HG03064 (cell line): ENCODE measurements around the gene ATP13A3.
"Not testable (repeated sequence)": the region's sequence is repeated elsewhere in the genome, so short reads cannot be mapped to it uniquely, and the experiment has no call there.

Experiments
- ATAC-seq: cut with Tn5 transposase; IDR thresholded peaks from one replicate; pipeline ENCODE4 v1.9.1; 2021; ENCODE audit warnings: low read depth; ENCODE audit not compliant: unreplicated experiment

Gene ATP13A3

DNA sequence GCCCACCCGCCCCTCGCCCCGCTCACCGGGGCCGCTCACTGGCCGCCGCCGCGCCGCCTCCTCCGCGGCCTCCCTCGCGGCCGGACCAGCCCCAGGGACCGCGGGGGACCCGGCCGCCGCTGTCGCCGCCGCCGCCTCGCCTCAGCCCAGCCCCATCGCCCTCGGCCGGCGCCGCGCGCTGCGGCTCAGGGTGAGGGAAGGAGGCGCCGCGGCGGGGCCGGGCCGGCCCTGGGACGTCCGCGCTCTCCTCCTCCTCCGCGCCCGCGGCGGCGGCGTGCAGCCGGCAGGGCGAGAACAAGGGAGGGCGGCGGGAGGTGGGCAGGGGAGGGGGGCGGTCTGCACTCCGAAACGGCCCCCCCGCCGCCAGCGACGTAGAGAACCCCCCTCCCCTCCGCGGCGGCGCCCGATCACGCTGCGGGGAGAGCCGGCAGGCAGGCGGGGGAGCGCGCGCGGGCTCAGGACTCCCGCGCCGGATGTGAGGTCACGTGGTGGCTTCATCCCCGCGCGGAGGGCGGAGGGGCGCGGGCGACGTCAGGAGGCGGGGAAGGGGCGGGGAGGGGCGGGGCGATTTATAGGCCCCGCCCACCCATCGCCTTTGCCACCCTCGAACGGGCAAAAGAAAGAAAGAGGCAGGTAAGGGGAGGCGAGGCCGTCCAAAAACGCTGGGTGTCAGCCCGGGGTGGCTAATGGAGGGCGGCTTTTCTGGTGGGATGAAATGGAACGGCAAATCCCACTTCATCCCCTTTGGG lies at the start of gene ATP13A3:
TSS of gene ATP13A3 (minus strand) at position 463 of the 749 bp plus-strand sequence. CDS start 24,812 bp downstream, outside the sequence.
- ATAC-seq: peak; percentile 66

DNA sequence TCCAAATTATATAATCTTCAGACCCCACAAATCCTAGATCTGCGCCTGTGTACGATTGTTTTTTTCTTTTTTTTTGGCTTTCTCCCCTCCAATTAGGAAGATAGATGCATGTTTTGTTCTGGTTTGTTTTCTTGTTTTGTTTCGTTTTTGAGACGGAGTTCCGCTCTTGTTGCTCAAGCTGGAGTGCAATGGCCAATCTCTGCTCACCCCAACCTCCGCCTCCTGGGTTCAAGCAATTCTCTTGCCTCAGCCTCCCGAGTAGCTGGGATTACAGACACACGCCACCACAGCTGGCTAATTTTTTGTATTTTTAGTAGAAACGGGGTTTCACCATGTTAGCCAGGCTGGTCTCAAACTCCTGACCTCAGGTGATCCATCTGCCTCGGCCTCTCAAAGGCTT lies 48.4 kb upstream of the ATP13A3 start:
- not testable (repeated sequence) for ATAC-seq

DNA sequence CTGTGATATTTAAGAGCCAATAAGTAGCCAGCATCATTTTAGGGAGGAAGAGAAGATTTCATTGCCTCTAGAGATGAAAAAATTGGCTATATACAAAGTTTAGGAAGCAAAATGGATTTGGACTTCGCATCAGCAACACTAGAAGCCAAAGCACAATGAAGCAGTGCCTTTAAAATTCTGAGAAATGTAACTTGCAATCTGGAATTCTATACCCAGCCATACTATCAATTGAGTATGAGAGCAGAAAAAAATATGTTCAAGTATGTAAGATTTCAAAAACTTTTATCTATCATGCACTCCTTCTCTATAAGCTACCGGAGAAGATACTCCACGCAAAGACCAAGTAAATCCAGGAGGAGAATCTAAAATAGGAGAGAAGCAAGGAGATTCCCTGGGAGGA lies 47.4 kb upstream of the ATP13A3 start:
- ATAC-seq: no peak

DNA sequence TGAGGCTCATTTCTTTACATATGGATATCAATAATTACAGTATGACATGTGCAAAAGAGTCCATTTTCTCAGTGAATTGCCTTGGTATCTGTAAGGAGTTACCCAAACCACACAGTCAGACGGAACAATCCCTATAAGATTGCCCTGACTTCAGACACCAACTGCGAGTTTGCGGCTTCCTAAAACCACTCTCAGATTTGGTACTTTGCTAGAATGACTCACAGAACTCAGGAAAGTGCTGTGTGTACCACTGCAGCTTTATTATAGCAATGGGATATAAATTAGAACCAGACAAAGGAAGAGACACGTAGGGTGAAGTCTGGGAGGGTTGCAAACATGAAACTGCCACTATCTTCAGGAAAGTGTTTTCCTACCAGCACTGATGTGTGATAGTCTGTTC lies 45.8 kb upstream of the ATP13A3 start:
- ATAC-seq: no peak

DNA sequence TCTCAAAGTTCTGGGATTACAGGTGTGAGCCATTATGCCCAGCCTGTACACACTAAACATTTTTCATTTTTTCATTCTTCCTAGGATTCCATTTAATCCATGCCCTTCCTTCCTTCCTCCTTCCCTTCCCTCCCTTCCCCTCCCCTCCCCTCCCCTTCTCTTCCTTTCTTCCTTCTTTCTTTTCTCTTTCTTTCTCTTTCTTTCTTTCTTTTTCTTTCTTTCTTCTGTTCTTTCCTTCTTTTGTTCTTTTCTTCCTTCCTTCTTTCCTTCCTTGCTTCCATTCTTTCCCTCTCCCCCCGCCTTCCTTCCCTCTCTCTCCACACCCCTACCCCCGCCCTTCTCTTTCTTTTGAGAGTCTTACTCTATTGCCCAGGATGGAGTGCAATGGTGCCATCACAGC lies 40.9 kb upstream of the ATP13A3 start:
- ATAC-seq: no peak

DNA sequence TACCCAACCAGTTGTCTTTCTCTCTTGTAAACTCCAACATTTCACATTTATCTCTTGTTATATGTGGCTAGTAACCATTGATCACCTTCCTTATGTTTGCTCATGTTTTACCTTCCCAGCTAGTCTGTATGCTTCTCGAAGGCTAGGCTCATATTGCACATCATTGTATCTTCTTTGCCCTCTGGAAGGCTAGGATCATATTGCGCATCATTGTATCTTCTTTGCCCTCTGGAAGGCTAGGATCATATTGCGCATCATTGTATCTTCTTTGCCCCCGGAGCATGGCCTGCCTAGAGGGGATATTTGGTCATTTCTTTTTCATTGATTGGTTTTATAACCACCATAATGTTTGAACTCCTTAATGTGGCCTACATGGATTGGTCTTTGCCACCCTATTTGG lies 39.4 kb upstream of the ATP13A3 start:
- no peak for ATAC-seq

DNA sequence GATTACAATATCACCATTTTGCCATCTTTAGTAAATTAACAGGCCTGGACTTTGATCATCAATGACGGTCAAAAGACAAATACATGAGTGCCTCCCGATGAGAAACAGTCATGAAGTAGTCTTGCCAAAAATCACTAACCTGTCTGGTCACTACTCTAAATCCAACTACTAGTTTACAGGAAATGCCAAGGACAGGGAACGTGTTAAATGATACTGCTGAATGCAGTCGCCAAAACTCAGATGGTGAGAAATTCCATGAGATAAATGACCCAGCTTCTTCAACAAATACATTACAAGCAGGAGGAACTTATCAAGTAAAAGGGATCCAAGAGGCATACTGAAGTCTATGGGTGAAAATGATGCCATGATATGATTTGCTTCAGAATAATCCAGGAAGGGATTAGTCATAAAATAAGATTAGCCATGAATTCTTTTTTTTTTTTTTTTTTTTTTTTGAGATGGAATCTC lies 35.8 kb upstream of the ATP13A3 start:
- no peak for ATAC-seq

DNA sequence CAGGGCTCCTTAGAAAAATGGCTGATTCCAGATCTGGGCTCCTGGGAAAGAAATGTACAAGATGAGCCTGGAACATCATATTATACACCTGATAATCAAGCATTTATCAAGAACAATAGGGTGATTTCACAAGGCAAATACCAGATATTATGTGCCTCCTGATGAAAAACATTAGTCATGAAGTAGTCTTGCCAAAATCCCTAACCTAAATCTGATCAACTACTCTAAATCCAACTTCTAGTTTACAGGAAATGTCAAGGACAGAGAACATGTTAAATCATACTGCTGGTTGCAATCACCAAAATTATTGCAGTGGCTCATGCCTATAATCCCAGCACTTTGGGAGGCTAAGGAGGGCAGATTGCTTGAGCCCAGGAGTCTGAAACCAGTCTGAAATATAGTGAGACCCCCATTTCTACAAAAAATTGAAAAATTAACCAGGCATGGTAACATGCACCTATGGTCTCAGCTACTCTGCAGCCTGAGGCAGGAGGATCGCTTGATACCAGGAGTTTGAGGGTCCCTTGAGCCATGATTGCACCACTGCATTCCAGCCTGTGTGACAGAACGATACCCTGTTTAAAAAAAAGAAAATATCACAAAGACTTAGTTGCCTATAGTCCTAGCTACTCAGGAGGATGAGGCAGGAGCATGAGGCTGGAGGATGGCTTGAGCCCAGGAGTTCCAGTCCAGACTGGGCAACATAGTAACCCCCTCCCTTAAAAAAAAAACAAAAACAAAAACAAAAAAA lies 34.9 kb upstream of the ATP13A3 start:
- no peak for ATAC-seq

DNA sequence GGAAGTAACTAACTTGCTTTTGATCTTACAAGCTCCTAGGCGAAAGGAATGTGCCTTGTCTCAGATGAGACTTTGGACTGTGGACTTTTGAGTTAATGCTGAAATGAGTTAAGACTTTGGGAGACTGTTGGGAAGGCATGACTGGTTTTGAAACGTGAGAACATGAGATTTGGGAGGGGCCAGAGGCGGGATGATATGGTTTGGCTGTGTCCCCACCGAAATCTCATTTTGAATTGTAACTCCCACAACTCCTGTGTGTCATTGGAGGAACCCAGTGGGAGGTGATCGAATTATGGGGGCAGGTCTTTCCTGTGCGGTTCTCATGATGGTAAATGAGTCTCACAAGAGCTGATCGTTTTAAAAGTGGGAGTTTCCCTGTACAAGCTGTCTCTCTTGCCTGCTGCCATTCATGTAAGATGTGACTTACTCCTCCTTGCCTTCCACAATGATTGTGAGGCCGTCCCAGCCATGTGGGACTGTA lies 33.9 kb upstream of the ATP13A3 start:
- not testable (repeated sequence) for ATAC-seq

DNA sequence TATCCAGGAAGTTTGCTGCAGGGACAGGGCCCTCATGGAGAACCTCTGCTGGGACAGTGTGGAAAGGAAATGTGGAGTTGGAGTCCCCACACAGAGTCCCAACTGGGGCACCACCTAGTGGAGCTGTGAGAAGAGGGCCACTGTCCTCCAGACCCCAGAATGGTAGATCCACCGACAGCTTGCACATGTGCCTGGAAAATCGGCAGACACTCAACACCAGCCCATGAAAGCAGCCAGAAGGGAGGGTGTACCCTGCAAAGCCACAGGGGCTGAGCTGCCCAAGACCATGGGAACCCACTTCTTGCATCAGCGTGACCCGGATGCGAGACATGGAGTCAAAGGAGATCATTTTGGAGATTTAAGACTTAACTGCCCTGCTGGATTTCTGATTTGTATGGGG lies 33.4 kb upstream of the ATP13A3 start:
- ATAC-seq: not testable (repeated sequence)

DNA sequence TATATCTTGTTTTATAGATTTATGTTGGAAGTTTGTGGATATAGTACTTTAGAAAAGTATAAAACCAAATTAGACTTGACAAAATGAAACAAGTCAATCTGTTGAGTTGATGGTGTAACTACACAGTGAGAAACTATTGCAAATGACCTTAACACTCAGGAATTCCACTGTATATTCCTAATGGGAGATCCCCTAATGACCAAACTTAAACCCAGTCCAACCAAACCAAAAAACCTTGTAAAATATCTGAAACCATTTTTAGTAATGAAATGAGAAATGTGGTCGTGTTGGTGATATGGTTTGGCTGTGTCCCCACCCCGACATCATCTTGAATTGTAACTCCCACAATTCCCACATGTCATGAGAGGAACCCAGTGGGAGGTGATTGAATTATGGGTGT lies 31.9 kb upstream of the ATP13A3 start:
- no peak for ATAC-seq

DNA sequence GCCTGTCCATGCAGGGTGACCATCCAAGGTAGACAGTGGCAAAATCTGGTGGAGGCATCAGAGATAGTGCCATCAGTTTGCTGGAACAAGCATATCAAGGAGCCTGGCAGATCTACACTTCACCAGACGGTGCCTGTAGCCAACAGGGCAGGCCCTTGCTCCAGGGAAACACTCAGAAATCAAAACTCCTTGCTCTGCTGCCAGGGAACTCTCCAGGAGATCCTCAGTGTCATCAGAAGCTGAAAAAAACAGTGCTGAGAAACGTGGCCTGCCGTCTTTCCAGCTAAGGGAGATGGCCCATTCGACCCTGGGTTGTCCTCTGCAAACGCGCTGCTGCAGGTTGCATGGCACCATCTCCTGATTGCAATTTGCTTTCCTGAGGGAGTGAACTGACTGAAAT lies 30.5 kb upstream of the ATP13A3 start:
- no peak for ATAC-seq

DNA sequence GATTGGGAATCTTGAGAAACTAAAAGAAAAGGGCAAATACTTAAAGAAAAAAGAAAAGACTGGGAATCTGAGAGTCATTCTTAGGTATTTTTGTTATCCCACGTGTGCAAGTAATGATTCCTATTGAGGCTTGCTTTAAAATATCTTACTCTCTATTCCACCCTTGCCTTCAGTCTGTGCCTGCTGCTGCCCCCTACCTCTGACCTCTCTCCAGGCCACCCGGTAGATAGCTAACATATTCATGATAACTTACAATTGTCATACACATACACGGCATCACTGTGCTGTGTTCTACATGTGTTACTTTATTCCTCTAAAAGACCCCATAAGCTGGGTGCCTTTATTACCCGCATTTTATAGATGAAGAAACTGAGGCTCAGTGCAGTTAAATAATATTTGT lies 27.8 kb upstream of the ATP13A3 start:
- ATAC-seq: no peak

DNA sequence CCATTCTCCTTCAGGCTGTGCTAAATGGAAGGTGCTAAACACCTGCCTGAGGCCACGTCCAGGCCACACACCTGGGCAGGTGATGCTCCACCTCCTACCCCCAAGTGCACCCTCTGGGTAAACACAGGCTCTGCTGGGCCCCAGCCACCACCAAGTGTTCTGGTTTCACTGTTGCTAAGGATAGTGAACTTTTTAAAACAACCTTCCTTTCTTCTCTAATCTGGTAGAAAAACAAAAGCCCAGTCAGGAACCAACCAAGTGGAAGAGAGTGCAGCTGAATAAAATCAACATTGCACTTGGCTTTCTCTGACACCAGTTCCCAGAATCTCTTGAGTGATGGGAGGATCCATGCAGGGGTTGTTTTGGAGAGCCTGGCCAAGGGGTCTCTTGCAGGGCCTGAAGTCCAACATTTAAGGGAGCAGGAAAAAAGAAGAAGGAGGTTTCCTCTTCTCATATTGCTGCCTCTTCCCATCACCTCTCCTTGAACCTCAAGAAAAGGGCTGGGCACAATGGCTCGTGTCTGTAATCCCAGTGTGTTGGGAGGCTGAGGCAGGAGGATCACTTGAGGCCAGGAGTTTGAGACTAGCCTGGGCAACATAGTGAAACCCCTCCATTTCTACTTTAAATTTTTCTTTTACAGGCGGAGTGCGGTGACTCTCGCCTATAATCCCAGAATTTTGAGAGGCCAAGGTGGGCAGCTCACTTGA lies 26.2 kb upstream of the ATP13A3 start:
- no peak for ATAC-seq

DNA sequence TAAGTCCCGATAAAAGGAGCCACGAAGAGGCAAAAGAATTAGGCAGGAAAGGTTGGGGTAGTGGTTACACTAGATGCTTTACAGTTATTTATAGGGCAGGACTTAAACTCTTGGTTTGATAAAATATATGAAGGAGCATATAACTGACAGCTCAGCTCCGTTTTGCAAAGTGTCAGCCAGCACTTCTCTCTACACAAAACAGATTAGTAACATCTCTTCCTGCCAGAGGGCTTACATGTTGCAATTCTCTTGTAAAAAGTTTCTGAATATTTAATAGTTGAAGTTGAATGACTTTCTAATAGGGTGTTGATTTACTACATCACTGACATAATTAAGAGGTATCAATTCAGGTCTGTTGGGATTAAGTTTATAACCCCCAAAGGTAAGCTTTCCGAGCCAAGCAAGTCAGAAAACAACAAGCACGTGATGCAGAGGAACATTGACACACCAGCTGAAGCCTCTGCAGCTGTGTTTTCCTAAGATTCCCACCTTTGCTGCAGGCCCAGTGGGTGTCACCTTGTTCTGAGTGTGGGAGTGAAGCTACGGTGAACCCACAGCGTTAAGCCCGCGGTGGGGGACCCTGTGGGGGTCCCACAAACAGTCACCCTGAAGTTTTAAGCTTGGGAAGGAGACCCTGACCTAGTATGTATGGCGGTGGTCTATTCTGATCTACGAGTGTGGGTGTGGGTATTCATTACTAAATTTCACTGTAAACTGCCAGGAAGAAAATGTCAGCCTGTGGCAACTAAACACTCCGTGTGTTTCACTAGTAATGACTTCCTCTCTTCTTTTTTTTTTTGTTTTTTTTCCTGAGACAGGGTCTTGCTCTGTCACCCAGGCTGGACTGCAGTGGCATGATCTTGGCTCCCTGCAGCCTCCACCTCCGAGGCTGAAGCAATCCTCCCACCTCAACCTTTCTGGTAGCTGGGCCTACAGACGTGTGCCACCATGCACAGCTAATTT lies 22.0 kb upstream of the ATP13A3 start:
- no peak for ATAC-seq

DNA sequence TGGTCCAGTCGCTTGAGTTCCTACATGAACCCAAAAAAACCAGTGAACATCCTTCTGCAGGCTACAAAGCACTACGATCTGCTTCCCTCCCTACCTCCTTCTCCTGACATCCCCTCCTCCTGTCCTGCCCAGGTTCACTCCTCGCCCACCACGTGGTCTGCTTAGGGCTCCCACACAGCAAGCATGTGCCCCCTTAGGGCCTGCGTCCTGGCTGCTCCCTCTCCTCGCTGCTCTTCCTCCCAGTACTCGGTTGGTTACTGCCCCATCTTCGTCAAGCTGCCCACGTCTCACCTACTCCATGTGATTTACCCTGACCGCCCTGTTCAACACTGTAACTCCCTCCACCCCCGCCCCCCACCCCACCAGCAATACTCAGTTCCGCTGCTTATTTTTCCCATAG lies 20.8 kb upstream of the ATP13A3 start:
- ATAC-seq: no peak

DNA sequence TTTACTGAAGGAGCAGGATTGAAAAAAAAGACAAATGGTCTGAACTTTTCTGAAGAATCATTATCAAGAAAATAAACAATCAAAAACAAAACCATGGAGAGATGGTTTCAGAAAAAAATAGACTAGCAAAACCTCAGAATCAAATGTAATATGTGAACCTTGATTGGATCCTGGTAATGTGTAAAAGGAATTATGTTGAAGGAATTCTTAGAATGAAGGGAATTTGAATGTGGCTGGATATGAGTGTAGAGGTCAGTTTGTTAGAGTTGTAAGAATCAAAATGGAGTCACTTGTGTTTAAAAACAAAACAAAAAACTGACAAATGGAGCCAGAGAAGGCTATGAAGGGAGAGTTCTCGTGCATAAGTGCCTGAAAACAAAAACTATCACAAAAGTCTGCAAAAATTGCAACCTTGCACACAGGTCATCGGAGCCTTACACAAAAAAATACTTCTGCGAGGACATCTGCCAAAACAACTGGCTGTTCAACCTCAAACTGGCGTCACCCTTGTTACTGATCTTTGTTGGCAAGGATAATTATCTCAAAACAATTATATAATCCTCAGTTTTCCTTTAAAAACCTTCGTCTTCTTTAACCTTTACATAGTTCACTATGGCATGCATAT lies 19.1 kb upstream of the ATP13A3 start:
- ATAC-seq: no peak

DNA sequence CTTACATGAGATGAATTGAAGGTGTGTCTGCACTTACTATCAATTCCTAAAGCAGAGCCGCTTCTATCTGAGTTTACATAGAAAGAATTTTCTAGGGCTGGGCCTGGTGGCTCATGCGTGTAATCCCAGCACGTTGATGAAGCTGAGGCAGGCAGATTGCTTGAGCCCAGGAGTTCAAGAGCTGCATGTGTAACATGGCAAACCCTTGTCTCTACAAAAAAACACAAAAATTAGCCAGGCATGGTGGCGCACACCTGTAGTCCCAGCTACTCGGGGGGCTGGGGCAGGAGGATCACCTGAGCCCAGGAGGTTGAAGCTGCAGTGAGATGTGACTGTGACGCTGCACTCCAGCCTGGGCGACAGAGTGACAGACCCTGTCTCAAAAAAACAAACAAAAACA lies 18.1 kb upstream of the ATP13A3 start:
- ATAC-seq: no peak

DNA sequence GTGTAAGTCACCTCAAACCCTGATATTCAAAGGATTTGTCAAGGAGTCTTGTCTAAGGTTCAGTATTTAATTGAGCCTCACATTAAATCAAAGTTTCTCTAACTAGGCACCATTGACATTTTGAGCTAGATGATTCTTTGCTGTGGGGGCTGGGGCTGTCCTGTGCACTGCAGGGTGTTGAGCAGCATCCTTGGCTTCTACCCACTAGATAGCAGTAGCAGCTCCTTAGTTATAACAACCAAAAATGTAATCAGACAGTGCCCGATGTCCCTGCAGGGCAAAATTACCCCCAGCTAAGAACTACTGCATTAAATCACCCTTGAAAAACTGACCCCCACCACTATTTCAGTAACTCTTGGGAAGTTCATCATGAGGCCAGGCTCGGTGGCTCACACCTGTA lies 17.3 kb upstream of the ATP13A3 start:
- no peak for ATAC-seq

DNA sequence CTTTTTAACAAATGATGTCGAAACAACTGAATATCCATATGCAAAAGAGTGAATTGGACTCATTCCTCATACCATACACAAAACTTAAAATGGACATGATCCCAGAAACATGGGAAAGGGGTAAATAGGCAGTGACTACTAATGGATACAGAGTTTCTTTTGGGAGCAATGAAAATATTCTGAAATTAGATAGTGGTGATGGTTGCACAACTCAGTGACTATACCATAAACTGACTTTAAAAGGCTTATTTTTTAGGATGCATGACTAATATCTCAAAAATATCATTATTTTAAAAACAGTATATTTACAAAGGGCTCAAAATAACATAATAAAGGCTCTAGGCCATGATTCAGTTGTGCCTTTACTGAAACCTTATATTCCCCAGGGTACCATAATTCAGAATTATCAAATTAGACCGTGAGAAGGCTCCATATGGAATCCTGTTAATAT lies 16.3 kb upstream of the ATP13A3 start:
- no peak for ATAC-seq
